Measurements from ENCODE around the gene IL17C. TPM values are rescaled to one million over a fixed set of nuclear protein-coding genes. Genes with fewer than 3 reads are reported as not detected.
"Not testable (repeated sequence)": the region's sequence is repeated elsewhere in the genome, so short reads cannot be mapped to it uniquely, and the experiment has no call there.

The IL17C gene
- total and polyA plus RNA-seq, 2 of the 8 experiments (the other 6 are each of a cell fraction or from before 2014, with no cell fraction given), result 1.1 to 1.9 TPM

DNA sequence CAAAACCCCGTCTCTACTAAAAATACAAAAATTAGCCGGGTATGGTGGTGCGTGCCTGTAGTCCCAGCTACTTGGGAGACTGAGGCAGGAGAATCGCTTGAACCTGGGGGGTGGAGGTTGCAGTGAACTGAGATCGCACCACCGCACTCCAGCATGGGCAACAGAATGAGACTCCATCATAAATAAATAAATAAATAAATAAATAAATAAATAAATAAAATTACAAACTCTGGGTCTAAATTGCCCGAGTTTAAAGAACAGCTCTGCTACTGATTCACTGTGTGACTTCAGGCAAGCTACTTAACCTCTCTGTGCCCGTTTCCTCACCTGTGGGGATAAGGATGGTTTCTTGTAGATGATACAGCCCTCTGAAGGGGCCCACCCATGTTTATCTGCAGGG, 31.1 kb downstream of the IL17C start:
- not testable (repeated sequence) for FAIRE-seq; H3K9me3 ChIP-seq (ENCODE audit: insufficient read depth in 2 of 2, low read depth in 1 of 2, low read length in 1 of 2); H2AFZ ChIP-seq (ENCODE audit: low read length); H3K79me1 ChIP-seq (ENCODE audit: low read depth, low read length); H2BK20ac ChIP-seq (ENCODE audit: low read length); H3K79me2 ChIP-seq (ENCODE audit: control insufficient read depth in 1 of 2, insufficient read depth in 2 of 2, low read length in 2 of 2); H4K8ac ChIP-seq (ENCODE audit: extremely low read depth, insufficient read depth, low read length); H3K4me3 ChIP-seq (ENCODE audit: extremely low read depth in 1 of 4, insufficient read depth in 2 of 4, low read depth in 3 of 4, low read length in 4 of 4); H2AK5ac ChIP-seq (ENCODE audit: low read depth, low read length); H3K14ac ChIP-seq (ENCODE audit: insufficient read length); H4K20me1 ChIP-seq (replicated peaks in 1 of 2; ENCODE audit: control insufficient read depth in 1 of 2, insufficient read depth in 2 of 2, low read length in 2 of 2); H3K56ac ChIP-seq (replicated peaks; ENCODE audit: insufficient read length, low read depth, low read length); H2BK5ac ChIP-seq (ENCODE audit: low read depth, low read length); H3K18ac ChIP-seq (ENCODE audit: extremely low read depth, low read length); H3K4ac ChIP-seq (replicated peaks; ENCODE audit: insufficient read length, low read depth, low read length); H3K23ac ChIP-seq (ENCODE audit: insufficient read length); H3K4me2 ChIP-seq (ENCODE audit: insufficient read depth in 1 of 2, low read depth in 2 of 2, low read length in 2 of 2); H2BK12ac ChIP-seq (ENCODE audit: low read depth, low read length); H2BK120ac ChIP-seq (replicated peaks; ENCODE audit: low read depth, low read length); H3K27me3 ChIP-seq (replicated peaks in 1 of 4; ENCODE audit: control insufficient read depth in 3 of 4, extremely low read depth in 1 of 4, insufficient read depth in 3 of 4, low read length in 3 of 4); H4K5ac ChIP-seq (ENCODE audit: insufficient read length, low read depth, low read length); H3K27ac ChIP-seq (ENCODE audit: low read depth, low read length); H3K4me1 ChIP-seq (replicated peaks in 1 of 4; ENCODE audit: control insufficient read depth in 3 of 4, insufficient read depth in 4 of 4, low read length in 3 of 4); H4K91ac ChIP-seq (replicated peaks; ENCODE audit: insufficient read length, low read length); H2BK15ac ChIP-seq (ENCODE audit: low read length); H3K23me2 ChIP-seq (ENCODE audit: low read depth, low read length); DNase-seq (ENCODE audit: low read depth in 1 of 2, low spot score in 2 of 2); H3K9ac ChIP-seq (replicated peaks in 1 of 4; ENCODE audit: extremely low read depth in 1 of 4, low read depth in 3 of 4, low read length in 3 of 4); H3K36me3 ChIP-seq (ENCODE audit: control insufficient read depth in 2 of 4, insufficient read depth in 4 of 4, low read length in 3 of 4)
- CTCF ChIA-PET (ENCODE audit: partially characterized antibody), result interaction anchor here (4.8 to 9.7 kb wide), 3 partner anchors 11 to 27 kb away, joined by 33 to 87 read pairs (median 37); partner anchors contain the start of gene SNAI3
- POLR2A ChIA-PET (ENCODE audit: partially characterized antibody), result interaction anchor here (1.2 to 4.2 kb wide), 2 partner anchors 15 to 30 kb away, joined by 4 to 13 read pairs; partner anchors contain the start of gene IL17C
- 86% methylated on average over 8 of the region's 8 CpGs; no CpG with 5 or more reads in 1 of the 2 experiments for WGBS, 2 experiments (ENCODE audit: extremely low coverage in 1 of 2, insufficient coverage in 1 of 2, insufficient read length in 1 of 2, insufficient replicate concordance in 2 of 2, low coverage in 1 of 2, low lambda C conversion rate in 2 of 2, missing lambda C conversion rate in 1 of 2)

Measured in H1 (cell line).